OCI-M2 (cell line): Measurements from ENCODE around the gene IL24.
"Not testable (repeated sequence)": the region's sequence is repeated elsewhere in the genome, so short reads cannot be mapped to it uniquely, and the experiment has no call there.

Experiments
- DNase-seq: peaks from one replicate; lab custom pipeline; 2025; ENCODE audit not compliant: unreplicated experiment; lab: John Stamatoyannopoulos, UW

IL24 gene, protein sequence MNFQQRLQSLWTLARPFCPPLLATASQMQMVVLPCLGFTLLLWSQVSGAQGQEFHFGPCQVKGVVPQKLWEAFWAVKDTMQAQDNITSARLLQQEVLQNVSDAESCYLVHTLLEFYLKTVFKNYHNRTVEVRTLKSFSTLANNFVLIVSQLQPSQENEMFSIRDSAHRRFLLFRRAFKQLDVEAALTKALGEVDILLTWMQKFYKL

DNA sequence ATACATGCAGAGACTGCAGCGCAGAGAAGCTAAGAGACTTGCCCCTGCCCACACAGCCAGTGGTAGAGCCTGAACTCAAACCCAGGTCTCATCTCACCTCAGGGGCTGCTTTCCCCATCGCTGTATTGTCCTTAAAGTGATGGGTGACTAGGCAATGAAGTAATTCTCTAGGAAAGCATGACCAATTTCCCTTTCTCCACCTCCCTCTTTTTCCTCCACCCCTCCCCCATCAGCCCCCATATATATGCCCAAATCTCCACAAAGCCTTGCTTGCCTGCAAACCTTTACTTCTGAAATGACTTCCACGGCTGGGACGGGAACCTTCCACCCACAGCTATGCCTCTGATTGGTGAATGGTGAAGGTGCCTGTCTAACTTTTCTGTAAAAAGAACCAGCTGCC, at the start of gene IL24:
TSS of gene IL24 (plus strand) at position 269 of the 400 bp plus-strand sequence. CDS start 390 bp downstream, outside the sequence.
- DNase-seq: no peak

DNA sequence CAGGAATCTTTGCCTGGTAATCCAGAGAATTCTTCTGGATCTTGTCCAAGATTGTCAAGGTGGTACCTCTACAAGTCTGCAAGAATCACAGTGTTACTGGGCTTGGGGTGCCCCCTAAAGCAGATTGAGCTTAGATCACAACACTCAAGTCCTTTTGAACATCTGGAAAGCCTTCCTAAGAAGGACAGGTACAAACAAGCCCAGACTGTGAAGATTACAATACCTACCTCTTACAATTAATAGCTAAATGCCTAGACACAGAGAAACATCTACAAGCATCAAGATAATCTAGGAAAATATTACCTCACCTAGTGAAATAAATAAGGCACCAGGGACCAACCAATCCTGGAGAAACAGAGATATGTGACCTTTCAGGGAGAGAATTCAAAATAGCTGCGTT, 49.3 kb upstream of the IL24 start:
- no peak for DNase-seq

DNA sequence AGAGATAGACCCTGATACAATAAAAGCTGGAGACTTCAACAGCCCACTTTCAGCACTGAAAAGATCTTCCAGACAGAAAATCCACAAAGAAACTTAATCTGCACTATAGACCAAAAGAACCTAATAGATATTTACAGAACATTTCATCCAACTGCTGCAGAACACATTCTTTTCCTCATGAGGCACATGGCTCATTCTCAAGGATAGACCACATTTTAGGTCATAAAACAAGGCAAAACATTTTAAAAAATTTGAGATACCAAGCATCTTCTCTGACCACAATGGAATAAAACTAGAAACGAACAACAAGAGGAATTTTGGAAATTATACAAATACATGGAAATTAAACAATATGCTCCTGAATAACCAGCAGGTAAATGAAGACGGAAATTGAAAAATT, 46.8 kb upstream of the IL24 start:
- DNase-seq: no peak

DNA sequence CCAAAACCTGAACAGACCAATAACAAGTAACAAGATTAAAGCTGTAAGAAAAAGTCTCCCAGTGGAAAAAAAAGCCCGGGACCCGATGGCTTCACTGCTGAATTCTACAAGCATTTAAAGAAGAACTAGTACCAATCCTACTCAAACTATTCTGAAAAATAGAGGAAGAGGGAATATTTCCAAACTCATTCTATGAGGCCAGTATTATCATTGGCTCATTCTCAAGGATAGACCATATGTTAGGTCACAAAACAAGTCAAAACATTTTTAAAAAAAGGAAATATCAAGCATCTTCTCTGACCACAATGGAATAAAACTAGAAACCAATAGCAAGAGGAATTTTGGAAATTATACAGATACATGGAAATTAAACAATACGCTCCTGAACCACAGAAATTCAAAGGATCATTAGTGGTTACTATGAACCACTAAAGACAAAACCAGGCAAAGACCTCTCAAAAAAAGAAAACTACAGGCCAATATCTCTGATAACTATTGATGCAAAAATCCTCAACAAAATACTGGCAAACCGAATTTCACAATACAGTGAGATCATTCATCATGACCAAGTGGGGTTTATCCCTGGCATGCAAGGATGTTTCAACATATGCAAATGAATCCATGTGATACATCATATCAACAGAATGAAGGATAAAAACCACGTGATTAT, 45.8 kb upstream of the IL24 start:
- DNase-seq: no peak

DNA sequence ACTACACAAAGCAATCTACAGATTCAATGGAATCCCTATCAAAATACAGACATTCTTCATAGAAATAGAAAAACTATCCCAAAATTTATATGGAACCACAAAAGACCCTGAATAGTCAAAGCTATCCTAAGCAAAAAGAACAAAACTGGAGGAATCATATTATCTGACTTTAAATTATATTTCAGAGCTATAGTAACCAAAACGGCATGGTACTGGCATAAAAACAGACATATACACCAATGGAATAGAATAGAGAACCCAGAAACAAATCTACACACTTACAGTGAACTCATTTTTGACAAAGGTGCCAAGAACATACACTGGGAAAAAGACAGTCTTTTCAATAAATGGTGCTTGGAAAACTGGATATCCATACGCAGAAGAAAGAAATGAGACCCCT, 44.6 kb upstream of the IL24 start:
- DNase-seq: not testable (repeated sequence)

DNA sequence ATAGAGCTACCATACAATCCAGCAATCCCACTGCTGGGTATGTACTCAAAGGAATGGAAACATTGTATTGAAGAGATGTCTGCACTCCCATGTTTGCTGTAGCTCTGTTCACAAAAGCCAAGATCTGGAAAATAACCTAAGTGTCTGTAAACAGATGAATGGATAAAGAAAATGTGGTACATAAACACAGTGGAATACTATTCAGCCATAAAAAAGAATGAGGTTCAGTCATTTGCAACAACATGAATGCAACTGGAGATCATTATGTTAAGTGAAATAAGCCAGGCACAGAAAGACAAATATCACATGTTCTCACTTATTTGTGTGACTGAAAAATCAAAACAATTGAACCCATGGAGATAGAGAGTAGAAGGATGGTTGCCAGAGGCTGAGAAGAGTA, 43.5 kb upstream of the IL24 start:
- DNase-seq: not testable (repeated sequence)

DNA sequence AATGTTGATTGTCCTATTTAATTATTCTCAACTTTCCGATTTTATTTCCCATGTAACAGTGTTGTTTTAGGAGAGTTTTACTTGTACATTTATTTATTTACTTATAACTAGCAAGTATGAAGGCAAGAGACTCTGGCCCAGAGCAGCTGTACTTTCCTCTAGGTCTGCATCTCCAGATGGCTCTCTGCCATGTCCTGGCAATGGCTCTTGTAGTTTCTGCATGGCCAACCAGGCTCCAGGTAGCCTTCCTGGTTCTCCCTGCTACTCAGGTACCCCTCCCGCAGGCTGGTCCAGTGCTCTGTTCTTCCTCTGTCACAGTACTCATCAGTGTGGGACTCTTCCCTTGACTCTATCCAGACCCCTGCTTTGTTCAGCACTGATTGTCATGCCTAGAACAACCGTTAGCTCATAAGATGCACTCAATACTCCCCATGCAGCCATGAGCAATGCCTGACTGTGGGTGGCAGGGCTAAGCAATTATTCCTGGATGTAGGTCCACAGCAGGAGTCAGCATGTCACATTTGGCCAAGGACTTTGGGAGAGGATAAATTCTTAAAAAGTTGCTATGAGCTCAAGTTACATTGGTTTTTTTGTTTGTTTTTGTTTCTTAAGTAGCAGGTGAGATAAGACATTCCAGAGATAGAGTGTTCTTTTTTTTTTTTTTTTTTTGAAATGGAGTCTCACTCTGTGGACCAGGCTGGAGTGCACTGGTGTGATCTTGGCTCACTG, 42.7 kb upstream of the IL24 start:
- no peak for DNase-seq

DNA sequence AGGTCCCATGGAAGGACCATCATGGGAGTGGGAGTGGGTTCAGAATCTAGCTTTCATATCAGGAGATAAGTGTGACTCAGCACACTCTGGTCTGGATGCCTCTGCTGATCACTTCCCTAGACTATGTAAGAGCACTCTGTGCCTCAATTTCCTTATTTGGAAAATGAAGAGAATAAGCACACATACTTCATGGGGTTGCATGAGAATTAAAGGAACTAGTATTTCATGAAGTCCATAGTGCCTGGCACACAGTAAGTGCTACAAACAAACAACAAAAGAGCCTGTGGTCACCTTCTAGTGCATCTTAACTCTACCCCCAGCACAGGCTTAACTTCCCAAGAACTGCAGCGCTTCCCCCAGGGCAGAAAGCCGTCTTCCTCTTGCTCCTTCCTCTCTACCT, 41.4 kb upstream of the IL24 start:
- no peak for DNase-seq

DNA sequence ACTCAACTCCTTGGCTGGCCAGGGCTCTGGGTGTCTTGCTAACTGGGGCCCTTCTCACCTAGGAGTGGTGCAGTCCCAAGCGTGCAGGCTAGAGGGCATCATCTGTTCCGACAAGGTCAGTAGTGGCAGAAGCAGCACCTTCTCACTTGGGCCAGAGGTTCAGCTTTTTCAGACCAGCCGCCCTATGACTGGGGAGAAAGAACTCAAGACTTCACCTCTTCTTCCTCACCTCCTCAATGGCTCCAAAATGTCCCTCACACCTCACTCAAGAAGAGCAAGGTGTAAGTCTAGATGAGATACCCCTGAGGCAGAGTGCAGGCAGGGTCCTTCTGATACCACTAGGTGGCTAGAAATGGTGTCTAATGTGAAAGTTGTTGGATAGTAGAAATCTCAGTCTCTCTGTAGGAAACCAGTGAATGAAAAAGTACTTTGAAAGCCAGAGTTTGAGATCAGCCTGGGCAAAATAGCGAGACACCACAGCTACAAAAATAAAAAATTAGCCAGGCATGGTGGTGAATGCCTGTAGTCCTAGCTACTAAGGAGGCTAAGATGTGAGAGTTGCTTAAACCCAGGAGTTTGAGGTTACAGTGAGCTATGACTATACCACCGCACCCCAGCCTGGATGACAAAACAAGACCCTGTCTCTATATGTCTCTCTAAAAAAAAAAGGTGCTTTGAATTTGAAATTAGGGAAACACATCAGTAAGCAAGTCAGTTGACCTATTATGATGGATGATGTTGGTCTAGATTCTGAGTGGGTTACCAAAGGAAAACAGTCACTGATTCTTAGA, 40.4 kb upstream of the IL24 start:
- DNase-seq: no peak

DNA sequence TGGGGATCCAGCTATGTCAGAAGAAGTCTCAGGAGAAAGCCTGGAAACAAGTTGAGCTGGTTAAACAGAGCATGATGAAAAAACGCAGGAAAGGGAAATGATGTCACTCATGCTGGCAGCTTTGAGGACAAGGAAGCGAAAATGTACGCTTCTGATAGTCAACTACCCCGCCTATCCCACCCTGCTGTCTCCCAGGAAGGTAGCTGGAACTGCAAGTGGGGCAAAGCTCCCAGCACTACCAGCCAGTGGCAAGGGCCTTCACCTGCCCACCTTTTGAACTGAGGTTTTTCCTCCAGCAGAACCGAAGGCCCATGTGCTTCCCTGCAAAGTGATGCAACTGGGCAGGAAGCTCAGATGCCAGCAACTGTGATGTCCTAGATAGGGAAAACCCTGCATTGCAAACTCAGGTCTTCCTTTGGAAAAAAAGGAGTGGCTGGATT, 38.1 kb upstream of the IL24 start:
- no peak for DNase-seq

DNA sequence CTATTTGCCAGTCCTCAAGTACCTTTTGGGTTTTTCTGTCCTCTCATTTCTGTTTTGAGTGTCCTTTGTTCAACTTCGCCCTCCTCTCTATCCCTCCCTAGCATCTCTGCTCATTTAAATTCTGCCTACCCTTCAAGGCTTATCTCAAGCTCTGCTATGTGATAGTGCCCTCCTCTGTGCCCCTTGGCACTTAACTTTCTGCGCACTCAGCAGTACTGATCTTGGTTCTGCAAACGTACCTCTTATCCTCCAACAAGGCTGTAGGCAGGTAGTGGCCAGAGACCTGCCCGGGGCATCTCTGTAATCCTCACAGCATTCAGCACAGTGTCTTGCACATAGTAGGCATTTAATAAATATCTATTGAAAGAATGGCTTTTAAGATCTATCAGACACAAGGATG, 37.1 kb upstream of the IL24 start:
- DNase-seq: no peak

DNA sequence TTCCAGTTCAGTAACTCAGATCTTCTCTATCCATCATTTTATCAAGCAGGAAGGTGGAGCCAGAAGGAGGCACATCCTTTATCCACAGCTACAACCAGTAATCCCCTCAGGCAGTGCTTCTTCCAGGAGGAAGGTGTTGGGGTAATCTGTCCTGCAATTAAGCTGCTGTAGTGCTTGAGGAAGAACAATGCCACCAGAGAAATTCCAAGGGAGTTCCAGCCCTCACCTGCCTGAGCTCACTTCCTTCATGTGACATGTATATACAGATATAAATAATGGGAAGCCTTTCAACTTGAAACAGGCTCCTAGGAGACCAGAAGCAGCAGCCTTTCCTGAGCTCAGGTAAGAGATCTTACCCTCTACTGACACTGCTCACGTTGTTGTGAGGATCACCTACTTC, 34.0 kb upstream of the IL24 start:
- DNase-seq: no peak

DNA sequence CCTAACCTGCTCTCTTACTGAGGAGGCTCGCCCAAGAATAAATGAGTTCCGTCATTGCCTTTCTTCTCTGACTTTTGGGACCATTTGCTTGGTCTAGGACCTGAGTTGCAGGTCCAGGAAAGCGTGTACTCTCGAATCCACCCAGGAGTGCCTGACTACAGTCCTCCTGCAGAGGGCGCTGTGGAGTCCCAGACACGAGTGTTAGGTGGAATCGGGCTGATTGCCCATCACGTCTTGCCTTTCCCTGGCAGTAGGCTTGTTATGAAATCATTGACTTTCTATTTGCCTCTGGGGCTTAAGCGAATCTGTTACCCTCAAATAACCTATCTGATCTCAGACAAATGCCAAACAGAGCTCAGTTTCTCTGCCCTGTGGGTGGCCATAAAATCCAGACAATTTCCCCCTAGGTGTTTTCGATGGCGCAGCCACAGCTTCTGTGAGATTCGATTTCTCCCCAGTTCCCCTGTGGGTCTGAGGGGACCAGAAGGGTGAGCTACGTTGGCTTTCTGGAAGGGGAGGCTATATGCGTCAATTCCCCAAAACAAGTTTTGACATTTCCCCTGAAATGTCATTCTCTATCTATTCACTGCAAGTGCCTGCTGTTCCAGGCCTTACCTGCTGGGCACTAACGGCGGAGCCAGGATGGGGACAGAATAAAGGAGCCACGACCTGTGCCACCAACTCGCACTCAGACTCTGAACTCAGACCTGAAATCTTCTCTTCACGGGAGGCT, 32.1 kb upstream of the IL24 start, which contains the start of gene IL20:
TSS of gene IL20 (plus strand) at position 685 of the 733 bp plus-strand sequence. CDS start 230 bp downstream, outside the sequence.
- no peak for DNase-seq

DNA sequence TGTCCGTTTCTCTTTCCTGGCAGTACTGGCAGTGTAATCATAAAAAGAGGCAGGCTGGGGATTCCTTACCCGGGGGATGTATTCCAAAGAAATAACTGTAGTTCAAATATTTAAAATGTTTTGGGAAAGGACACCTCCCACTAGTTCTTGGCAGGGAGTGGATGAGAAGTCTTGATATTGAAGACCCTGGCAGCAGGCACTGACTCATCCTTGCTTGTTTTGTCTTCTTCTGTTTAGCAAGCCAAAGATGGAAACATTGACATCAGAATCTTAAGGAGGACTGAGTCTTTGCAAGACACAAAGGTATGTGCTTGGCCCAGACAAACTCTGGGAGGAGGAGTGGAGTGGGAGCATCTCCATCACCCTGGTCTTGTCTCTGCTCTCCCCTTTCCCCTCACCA, 31.2 kb upstream of the IL24 start:
- DNase-seq: no peak

DNA sequence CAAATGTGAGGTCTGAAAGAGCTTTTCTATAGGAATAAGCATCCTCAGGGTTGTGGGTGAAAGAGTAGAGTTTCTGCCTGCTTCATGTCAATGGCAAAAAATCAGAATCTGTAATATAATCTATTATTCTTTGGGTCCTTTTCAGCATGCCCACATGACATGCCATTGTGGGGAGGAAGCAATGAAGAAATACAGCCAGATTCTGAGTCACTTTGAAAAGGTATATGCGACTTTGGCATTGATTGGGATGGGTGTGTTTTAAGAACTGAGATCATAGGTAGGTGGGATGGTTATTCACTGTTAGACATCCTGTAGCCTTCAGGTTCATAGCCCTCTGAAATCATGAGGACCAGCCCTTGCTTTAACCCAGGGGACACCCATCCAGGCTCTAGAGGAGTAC, 30.0 kb upstream of the IL24 start:
- no peak for DNase-seq

DNA sequence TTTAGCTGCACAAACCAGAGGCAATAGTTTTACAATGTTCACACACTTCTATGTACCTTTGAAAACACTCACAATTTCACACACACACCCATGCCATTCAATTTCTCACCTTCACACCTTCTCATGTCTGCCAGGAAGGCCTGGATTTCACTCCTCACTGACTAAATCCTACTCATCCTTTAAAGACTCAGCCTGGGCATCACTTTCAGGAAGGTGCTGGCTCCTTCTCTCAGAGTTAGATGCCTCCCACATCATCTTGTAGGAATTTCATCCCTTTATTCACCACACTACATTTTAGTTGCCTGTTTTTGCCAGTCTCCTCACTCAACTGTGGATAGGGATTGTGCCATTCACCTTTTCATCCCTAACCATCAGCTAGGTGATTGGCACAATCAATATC, 29.5 kb upstream of the IL24 start:
- DNase-seq: no peak

DNA sequence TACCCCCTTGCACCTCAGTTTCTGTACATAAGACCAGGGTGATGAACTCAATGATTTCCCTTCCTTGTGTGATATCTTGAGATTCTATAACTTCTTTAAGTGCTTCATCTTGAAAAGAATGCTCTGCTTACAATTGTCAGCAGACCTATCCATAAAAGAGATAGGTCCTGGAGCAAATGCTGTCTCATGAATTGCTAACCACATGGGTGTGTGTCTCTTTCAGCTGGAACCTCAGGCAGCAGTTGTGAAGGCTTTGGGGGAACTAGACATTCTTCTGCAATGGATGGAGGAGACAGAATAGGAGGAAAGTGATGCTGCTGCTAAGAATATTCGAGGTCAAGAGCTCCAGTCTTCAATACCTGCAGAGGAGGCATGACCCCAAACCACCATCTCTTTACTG, 29.0 kb upstream of the IL24 start:
- no peak for DNase-seq

DNA sequence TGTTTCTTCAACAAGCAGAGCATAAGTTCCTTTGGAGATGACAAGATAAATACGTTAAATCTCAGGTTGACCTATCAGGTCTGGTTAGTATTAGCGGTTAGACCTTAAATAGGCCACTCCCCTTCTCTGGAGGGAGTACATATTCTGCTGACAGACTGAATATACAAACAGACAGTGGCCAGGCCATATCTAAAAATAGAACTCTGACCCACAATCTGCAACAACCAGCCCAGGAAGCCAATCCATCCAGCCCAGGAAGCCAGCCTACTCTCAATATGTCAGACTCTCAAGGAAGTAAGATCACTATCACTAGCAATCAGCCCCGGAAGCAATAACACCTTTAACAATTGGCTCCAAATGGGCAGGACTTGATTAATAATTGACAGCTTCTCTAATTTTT, 25.1 kb upstream of the IL24 start:
- DNase-seq: no peak

DNA sequence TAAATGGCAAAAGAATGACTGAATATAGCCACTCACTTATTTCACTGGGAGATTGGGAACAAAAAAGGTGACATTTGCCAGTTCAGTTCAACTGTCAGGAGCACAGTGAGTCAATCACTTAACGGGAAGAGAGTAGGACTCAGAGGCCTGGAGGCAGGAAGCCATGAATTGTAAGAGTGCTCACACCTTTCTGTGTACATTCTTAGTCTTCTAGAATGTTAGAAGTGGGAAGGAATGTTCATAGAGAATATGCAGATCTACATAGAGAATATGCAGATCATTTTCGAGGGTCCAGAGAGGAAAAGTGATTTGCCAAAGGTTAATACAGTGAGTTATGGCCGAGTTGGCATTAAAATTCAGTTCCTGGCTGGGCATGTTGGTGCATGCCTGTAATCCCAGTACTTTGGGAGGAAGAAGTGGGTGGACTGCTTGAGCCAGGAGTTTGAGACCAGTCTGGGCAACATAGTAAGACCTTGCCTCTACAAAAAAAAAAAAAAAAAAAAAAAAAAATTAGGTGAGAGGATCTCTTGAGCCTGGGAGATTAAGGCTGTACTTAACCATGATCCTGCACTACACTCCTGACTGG, 23.5 kb upstream of the IL24 start:
- no peak for DNase-seq

DNA sequence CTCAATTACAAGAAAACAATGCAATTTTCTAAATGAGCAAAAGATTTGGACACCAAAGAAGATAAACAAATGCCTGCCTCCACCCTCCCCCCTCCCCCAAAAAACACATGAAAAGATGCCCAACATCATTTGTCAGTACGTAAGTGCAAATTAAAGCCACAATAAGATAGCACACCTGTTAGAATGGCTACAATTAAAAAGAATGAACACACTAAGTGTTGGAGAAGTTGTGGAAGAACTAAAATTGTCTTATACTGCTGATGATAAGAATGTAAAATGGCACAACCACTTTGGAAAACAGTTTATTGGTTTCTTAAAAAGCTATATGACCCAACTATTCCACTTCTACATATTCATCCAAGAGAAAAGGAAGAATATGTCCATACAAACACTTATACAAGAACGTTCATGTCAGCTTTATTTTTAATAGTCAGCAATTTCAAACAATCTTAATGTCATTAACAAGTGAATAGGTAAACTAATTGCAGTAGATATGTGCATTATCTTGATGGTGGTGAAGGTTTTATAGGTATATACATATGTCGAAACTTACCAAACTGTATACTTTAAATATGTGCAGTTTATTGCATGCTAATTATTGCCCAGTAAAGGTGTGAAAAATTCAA, 21.4 kb upstream of the IL24 start:
- no peak for DNase-seq
